HG03066 (cell line): ENCODE measurements around the gene MYH8.

Experiments
- ATAC-seq: cut with Tn5 transposase; IDR thresholded peaks from one replicate; pipeline ENCODE4 v1.9.1; 2021; ENCODE audit warnings: low read depth; ENCODE audit not compliant: unreplicated experiment

MYH8 gene

DNA sequence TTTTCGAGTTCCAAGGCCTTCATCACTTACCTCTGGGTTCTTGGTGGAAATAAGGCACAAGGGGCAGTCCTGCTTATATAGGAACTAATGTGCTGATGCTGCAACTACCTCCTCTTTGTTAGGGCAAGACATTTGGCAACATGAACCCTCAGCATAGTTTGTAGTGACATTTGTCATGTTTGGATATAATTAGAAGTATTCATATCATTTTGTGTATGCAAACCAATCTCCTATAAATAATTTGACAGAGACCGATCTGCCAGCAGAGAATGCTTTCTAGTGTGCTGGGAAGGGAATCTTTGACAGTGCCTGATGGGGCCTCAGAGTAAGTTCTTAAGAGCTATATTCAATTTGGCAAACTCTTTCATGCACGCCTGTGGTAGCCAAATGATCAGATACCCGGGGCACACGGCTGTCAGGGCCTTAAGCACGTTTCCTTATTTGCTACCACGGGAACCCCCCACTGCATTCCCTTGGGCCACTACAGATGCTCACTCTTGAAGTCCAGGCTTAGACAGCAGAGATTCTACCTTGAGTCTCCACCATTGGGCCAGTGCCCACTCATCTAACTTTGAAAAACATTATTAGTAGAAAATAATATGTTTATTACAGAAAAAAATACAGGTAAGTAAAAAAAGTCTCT lies at the start of gene MYH8:
TSS of gene MYH8 (minus strand) at position 51 of the 643 bp plus-strand sequence. CDS start 1,723 bp downstream, outside the sequence.
- no peak for ATAC-seq

DNA sequence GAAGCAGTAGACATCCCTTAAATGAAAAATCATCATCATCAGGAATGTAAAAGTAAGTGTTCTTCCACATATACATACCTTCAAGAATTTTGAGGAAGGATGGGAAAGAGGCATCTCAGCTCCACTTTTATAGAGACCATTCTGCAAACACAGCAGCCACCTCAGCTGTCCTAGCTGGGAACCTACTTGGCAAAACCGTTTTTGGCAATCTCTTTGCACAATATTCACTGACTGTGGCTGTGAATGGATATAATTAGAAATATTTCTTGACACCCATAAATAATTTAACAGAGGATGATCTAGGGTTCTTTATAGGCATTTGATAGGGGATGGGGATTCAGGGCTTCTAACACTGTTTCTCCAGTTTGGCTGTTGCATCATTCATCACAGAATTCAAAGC lies 47.7 kb upstream of the MYH8 start, which contains the start of gene MYH4:
TSS of gene MYH4 (minus strand) at position 101 of the 400 bp plus-strand sequence. CDS start 2,814 bp downstream, outside the sequence.
- no peak for ATAC-seq

DNA sequence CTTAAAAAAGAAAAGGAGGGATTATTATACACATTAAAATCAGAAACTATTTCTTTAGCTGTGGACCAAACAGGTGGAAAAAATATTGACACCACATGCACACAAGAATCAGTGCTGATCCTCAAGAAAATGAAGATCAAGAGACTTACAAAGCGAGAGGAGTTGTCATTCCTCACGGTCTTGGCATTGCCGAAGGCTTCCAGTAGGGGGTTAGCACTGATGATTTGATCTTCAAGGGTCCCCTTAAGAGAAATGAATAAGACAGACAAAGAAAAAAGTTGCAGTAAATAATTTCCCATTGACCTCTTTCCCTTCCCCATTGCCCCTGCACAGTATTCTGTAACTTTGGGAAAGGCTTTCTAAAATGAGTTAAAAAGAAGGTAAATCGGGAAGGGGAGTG lies 41.7 kb upstream of the MYH8 start:
- ATAC-seq: no peak

DNA sequence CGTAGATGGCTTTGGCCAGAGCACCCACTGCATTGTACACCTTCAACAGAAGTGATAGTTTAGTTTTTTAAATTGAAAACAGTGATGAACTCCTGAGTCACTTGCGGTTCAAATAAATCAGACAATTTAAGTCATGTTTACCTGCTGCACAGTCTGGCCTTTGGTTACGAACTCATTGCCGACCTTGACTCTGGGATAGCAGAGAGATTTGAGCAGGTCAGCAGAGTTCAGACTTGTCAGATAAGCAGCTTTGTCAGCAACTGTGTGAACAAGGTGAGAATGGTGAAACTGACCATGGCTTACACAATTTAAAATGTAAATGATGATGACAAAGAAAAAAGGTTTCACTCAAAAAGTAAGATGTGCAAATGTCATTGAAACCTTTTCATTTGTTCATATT lies 38.3 kb upstream of the MYH8 start:
- ATAC-seq: no peak

DNA sequence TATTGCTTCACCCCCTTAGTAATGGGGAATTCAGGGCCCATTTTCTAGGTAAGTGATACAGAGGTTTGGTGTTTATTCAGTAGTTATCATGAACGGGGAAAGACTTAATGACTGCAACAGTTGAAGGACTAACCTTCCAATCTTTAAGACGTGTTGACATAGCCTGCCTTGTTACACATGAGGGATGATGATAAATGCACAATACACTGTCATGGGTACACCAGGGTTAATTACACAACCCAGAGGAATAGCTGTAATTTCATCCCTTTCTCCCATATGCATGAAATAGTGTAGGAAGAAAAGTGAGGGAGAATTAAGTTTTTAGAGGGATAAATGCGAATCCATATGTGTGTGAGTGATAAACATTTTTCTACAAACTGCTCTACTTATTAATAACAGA lies 37.0 kb upstream of the MYH8 start:
- ATAC-seq: no peak

DNA sequence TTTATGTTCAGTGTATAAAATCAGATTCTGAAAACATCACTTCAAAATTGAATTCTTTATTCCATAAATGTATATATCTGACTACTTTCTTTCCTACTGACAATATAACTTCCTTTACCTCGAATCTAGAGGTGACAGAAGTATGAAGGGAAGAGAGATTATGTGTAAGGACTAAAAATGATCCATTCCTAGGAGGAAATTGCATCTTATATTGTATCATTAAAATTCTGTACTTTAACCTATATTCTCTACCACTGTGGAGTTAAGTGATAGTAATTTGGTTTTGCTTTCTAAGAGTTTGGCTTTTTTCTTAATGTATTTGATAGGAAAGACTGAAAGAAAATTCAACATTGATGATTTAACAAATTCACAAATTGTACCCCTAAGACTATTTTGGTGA lies 36.2 kb upstream of the MYH8 start:
- ATAC-seq: no peak

DNA sequence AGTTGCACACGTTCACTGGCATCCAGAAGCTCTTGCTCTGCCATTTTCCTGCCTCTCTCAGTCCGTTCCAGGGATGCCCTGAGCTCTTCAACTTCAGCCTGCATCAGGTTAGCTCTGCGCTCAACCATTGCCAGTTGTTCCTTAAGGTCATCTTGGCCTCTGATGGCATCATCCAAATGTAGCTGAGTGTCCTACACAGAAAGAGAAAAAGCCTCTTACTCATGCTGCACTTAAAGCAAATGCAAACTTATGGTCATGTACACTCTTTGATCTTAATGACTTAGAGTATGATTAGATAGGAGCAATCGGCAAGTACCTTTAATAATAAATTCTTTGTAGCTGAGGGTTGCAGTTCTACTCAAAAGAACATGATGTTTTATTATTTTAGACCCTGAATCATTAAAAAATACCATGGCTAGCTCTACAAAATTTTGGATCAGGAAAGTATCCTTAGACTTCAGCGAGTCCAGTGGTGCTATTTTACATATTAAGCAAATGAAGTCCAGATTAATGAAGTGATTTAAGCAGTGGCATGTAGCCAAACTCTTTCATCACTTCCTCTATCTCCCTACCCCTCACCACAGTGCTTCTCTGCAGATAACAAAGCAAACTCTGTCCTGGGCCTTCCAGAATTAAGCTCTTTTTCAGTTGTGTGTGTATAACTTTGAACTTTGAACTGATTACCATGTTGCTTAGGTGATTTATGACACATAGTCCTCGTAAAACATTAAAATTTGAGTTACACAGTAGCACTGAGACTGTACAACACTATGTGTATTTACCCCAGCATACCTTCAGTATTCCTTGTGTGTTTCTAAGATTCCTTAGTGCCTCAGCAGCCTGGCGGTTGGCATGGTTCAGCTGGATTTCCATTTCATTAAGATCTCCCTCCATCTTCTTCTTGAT lies 25.5 kb upstream of the MYH8 start:
- ATAC-seq: no peak

DNA sequence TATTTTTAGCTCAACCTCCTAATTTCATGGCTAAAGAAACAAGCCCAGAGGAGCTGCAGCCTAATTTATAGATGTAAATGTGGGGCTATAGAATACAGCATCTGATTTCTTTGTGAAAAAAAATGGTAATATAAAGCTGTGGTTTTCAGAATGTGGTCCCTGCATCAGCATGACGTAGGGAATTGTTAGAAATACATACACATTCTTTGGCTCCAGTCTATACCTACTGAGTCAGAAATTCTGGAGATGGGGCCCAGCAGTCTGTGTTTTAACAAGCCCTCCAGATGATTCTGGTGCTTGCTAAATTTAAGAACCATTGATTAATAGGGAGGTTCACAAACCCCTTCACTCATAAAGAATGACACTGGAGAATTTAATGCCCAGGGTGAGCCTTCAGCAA lies 18.1 kb upstream of the MYH8 start:
- no peak for ATAC-seq

DNA sequence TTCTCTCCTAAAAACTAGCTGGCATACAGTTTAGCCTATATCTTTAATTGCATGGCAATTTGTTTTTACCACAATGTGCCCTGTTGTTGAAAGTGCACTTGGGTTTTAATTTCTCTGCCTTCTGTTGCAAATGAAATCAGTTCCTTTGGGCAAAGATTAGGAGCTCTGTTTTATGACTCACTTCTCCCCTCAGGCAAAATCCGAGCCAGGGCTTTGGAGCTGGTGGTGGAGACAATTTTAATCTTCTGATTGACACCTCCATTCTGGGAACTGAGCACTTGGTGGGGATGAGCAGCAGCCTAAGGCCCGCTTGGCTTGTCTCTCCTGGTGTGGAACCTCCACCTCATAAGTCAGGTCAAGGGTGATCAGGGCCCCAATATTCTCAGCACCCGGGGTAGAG lies 13.3 kb upstream of the MYH8 start:
- ATAC-seq: no peak

DNA sequence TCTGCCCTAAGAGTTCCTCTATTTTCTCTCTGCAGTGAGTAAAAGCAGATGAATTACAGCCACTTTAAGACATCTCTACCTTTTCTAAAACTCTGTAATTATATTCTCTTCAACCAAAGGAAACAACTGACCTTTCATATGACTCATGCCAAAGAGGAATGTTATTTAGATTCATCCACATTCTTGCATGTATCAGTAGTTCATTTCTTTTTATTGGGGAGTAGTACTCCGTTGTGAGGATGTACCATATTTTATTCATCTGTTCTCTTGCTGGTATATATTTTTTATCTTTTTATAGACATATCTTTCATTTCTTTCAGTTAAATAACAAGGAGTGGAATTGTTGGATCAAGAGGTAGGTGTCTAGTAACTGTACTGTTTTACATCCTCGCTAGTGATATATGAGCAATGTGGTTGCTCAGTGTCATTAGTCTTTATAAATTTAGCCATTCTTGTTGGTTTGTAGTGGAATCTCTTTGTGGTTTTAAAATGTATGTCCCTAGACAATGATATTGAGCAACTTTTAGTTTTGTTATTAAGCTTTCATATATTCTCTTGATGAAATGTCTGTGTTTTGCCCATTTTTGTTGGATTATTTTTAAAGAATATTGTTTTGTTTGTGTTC lies 7.8 kb upstream of the MYH8 start:
- ATAC-seq: no peak

DNA sequence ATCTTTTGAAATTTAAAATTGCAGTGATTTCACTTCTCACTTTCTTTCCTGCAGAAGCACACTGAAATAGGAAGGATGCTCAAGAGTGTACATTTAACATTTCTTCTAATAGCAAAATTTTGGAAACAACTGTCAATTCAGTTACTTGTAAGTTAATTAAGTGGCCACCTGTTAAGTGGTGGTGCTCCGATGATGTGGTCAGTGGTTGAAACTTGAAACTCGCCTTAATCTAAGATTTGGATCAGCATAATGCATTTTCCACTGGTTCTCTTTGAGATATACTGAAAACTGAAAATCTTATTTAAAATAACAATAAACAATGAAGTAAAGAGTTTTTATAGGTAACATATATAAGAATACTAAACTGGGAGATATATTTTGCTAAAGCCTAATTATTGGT lies 7.0 kb upstream of the MYH8 start:
- no peak for ATAC-seq

DNA sequence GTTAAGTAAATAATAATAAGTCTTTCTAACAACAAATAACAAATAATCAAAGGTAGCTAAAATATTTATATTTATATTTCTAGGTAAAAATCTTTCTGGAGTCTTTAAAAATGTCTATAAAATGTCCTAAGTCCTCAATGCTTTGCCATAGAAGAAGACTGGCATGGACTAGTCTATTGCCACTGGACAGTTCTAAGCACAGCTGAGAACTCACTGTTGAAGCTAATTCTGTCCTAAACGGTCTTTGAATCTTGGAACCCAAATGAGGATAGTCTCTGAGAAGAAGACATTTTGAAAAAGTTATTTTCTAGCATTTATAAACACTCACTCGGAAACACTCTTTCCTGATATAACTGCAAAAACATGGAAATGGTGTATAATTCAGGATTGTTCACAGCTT lies 539 bp downstream of the MYH8 start:
- ATAC-seq: no peak

DNA sequence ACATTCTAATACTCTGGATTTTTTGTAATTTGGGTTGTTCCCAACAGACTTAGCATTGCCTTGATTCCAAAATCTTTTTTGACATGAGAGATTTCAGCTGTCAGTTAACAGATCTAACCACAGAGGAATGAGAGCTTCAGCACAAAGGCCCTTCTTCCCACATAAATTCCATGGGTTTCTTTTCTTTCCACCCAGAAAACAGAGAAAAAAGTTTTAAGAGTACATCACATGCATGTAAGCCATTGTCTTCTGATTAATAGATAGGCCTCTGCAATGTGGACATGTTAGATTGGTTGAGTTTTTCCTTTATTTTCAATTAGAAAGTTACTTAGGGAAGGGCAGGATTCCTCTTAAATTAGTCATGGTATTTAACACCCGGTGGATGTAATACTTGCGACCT lies 939 bp downstream of the MYH8 start:
- no peak for ATAC-seq

DNA sequence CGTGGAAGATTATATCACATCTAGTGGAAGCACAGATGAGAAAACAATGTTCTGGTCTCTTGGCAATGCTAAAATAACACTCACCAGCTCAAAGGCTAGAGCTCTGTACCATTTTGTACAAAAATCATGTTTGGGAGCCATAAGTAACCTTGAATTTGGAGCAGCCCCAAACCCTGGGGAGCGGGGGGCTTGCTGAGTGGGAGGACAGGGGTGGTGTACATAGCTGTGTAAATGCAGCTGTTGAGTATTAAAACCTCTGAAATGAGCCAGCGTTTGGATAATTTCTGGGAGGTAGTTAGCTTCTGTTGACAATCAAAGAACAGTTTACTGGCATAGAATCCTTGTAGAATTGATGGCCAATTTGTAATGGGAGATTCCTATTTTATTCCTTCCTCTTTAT lies 4.3 kb downstream of the MYH8 start:
- no peak for ATAC-seq

DNA sequence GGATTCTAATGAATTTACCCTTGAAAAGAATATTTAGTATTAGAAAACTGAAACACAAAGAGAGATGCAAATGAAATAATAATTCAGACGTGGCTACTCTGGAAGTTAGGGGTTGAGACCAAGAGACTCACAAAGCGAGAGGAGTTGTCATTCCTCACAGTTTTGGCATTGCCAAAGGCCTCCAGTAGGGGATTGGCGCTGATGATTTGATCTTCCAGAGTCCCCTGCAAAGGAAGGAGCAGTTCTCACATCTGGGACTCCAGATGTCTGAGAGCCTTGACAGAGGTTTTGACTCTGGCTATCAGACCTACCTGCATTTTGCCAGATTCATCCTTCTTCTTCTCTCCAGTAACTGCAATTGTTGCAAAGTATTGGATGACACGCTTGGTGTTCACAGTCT lies 6.6 kb downstream of the MYH8 start:
- no peak for ATAC-seq

DNA sequence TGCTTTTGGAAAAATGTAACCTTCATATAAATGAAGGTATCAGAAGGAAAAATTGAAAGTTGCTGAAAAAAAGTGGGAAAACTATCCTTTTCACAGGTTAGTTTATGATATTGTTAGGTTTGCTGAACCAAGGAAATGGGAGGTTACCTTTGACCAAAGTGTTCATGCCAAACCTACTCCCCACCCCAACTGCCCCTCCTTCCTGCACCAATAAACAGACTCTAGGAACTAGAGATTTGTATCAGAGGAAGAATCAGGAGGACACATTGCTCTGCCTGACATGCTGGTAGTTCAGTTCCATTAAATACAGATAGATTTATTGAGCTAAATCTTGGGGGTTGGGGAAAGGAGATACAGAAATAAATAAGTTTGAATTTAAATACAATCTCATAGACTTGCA lies 18.2 kb downstream of the MYH8 start:
- no peak for ATAC-seq

DNA sequence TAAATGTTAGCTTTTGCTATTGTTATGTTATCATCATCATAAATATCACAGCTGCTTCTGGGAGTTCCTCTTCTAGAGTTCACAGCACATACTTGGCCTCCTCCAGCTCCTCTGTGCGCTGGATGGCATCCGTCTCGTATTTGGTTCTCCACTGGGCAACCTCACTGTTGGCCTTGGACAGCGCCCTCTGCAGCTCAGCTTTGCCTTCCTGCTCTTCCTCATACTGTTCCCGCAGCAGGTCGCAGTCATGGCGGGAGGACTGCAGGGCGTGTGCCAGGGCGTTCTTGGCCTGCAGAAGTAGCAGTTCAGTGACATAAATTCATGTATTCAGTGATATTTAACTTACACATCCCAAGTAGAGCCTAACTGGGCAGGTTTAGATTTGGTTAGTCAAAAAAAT lies 23.4 kb downstream of the MYH8 start:
- ATAC-seq: no peak

DNA sequence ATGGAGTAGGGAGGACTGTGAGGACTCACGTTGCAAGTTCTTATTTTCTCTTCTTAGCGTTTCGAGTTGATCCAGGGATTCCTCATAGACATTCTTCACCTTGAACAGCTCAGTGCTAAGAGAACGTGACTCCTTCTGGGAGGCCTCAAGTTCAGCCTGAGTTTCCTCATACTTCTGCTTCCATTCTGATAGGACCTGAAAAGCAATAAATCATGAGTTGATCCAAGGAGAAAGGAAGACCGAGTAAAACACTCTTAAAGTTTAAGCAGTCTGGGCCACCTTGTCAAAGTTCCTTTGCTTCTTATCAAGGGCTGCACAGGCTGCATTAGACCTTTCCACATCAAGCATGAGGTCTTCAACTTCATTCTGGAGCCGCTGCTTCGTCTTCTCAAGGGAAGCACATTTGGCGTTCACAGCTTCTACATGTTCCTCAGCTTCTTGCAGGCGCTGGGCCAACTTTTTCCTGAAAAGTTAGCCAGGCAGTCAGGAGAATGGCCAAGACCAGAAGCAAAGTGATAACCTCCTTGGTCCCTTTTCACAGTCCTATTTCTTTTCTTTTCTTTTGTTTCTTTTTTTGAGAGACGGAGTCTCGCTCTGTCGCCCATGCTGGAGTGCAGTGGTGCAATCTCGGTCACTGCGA lies 25.1 kb downstream of the MYH8 start:
- ATAC-seq: no peak

DNA sequence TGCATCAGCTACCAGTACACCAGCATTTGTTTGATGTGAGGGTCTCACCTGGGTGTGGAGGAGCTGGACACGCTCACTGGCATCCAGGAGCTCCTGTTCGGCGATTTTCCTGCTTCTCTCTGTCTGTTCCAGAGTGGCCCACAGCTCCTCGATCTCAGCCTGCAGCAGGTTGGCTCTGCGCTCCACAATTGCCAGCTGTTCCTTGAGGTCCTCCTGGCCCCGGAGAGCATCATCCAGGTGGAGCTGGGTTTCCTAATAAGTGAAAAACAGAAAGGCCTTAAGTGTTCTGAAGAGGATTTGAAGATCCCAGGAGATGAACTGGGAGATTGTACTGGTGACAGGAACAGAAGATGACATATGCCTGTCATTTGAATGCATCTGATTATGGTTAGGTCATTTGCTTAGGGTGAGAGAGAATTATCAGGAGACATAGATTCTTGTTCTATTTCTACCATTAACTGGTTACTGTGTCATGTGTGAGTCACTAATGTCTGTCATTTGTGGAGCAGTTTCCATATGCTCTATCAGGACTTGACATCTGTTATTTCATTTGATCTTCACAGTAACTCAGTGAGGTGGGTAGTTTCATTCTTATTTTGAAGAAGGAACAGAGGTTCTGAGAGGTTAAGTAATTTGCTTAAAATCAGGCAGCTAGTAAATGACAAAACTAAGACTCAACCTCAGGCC lies 27.4 kb downstream of the MYH8 start:
- ATAC-seq: no peak

DNA sequence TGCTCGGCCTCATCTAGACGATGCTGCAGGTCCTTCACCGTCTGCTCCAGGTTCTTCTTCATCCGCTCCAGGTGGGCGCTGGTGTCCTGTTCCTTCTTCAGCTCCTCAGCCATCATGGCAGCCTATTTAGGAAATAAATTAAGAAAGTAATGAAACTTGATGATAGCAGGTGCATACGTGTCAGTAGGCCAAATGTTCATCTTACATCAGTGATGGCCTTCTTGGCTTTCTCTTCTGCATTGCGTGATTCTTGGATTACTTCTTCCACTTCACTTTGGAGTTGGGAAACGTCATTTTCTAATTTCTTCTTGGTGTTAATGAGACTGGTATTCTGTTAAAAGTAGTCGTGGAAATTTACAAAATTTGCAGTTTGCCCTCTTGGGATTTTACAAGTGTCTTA lies 28.9 kb downstream of the MYH8 start:
- no peak for ATAC-seq

DNA sequence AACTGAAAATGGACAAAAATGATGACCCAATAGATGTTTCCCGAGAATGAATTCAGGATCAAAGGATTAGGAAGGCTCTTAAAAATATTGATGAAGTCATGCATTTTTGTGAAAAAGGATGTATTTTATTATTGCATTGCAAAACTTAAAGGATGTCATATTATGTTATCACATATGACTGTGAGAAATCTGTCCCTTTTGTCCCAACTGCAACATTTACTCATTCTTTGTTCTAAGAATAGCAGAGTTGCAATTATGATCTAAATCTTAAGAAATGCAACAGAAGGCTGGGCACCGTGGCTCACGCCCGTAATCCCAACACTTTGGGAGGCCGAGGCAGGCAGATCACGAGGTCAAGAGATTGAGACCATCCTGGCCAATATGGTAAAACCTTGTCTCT lies 35.9 kb downstream of the MYH8 start:
- ATAC-seq: no peak
